ENCODE data around the gene TASOR. TPM values are rescaled to one million over a fixed set of nuclear protein-coding genes. Genes with fewer than 3 reads are reported as not detected.

TASOR gene
- total and polyA plus RNA-seq, 4 donors = 20.1 to 124 (median 34.1) TPM

DNA sequence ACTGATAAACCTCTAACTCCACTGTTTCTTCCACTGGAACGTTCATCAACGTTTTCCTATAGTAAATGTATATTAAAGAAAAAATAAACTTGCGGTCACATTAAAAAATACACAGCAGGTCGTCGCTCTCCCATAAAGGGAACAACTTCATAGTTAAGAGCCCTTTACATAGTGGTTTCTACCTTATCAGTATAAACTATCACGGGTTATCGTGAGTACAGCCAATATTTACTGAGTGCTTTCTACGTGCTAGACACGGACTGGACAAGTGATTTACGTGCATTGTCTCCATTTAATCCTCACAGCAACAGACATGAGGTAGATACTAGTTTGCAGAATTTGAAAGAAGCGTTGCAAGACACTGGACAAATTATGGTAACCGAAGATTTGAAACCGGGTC lies 964 bp upstream of the TASOR start:
- Histone ChIP-seq H3K9ac (ENCODE audit: insufficient read depth in 1 of 2, low read length in 2 of 2) (no peak overlapping the region), H3K36me3 (ENCODE audit: control insufficient read depth in 4 of 4, insufficient read depth in 4 of 4, low read length in 4 of 4) (peaks cover 0 to 6% (median 0%) of the 10 kb centered on the region in 4 donors), H3K27ac (ENCODE audit: low read depth in 1 of 2, low read length in 1 of 2) (no peak overlapping the region), H3K4me3 (no peak overlapping the region), H3K4me1 (ENCODE audit: control insufficient read depth in 5 of 5, insufficient read depth in 5 of 5, low read length in 5 of 5) (peaks cover 0 to 5% (median 0%) of the 10 kb centered on the region in 5 donors), H3K27me3 (ENCODE audit: control insufficient read depth in 3 of 3, insufficient read depth in 3 of 3, low read length in 2 of 3) (no peaks in the 10 kb centered on the region), H3K9me3 (ENCODE audit: control insufficient read depth in 4 of 4, insufficient read depth in 3 of 4, low read length in 3 of 4) (peaks cover 0 to 2% (median 0%) of the 10 kb centered on the region in 4 donors)
- ATAC-seq (ENCODE audit: insufficient read depth, low FRiP score) (no peak), DNase-seq (no peak)
- no peak for TF ChIP-seq CTCF (IDR thresholded peaks at IDR 0.05; ENCODE audit: control extremely low read depth, extremely low read depth)
- 77 to 91% methylated on average over 13 of the region's 13 CpGs for WGBS, 2 donors

- WGBS, 2 donors = 0% methylated on average over 53 to 58 of the region's 58 CpGs
- H3K9me3 ChIP-seq (ENCODE audit: control insufficient read depth in 4 of 4, insufficient read depth in 3 of 4, low read length in 3 of 4) = peaks cover 0 to 2% (median 0%) of the 10 kb centered on the region in 4 donors
- peak; percentile 81 to 84 (median 84) for DNase-seq
- H3K36me3 ChIP-seq (ENCODE audit: control insufficient read depth in 4 of 4, insufficient read depth in 4 of 4, low read length in 4 of 4) = peaks cover 0 to 6% (median 0%) of the 10 kb centered on the region in 4 donors
- H3K4me1 ChIP-seq (ENCODE audit: control insufficient read depth in 5 of 5, insufficient read depth in 5 of 5, low read length in 5 of 5) = peaks cover 0 to 8% (median 0%) of the 10 kb centered on the region in 5 donors
- peak; percentile 73 for ATAC-seq (ENCODE audit: insufficient read depth, low FRiP score)
- H3K9ac ChIP-seq (ENCODE audit: insufficient read depth in 1 of 2, low read length in 2 of 2) = peak overlapping the region; percentile 84 to 96
- H3K4me3 ChIP-seq = peak overlapping the region; percentile 73
- H3K27ac ChIP-seq (ENCODE audit: low read depth in 1 of 2, low read length in 1 of 2) = peak overlapping the region; percentile 99
- no peaks in the 10 kb centered on the region for H3K27me3 ChIP-seq (ENCODE audit: control insufficient read depth in 3 of 3, insufficient read depth in 3 of 3, low read length in 2 of 3)
- TF ChIP-seq CTCF (IDR thresholded peaks at IDR 0.05; ENCODE audit: control extremely low read depth, extremely low read depth) = no peak
Measured at GRCh38 chr3:56682462-56683121, 473 bp downstream of the TASOR start.

GRCh38 chr3:56681984-56682461 lies 1.0 kb downstream of the TASOR start:
- Histone ChIP-seq H3K27ac (ENCODE audit: low read depth in 1 of 2, low read length in 1 of 2) (peak overlapping the region; percentile 99), H3K27me3 (ENCODE audit: control insufficient read depth in 3 of 3, insufficient read depth in 3 of 3, low read length in 2 of 3) (no peaks in the 10 kb centered on the region), H3K36me3 (ENCODE audit: control insufficient read depth in 4 of 4, insufficient read depth in 4 of 4, low read length in 4 of 4) (peaks cover 0 to 6% (median 0%) of the 10 kb centered on the region in 4 donors), H3K9me3 (ENCODE audit: control insufficient read depth in 4 of 4, insufficient read depth in 3 of 4, low read length in 3 of 4) (peaks cover 0 to 2% (median 0%) of the 10 kb centered on the region in 4 donors), H3K4me3 (peak overlapping the region; percentile 73), H3K4me1 (ENCODE audit: control insufficient read depth in 5 of 5, insufficient read depth in 5 of 5, low read length in 5 of 5) (peaks cover 0 to 8% (median 0%) of the 10 kb centered on the region in 5 donors), H3K9ac (ENCODE audit: insufficient read depth in 1 of 2, low read length in 2 of 2) (peak overlapping the region; percentile 84 to 96)
- no peak for TF ChIP-seq CTCF (IDR thresholded peaks at IDR 0.05; ENCODE audit: control extremely low read depth, extremely low read depth)
- no peak for DNase-seq
- ATAC-seq (ENCODE audit: insufficient read depth, low FRiP score) = no peak
- WGBS, 2 donors = 16 to 19% methylated on average over 10 of the region's 10 CpGs
